Fibroblast of skin of back (primary cell): Measurements from ENCODE around the gene CDK1. TPM values are rescaled to one million over a fixed set of nuclear protein-coding genes. Genes with fewer than 3 reads are reported as not detected.

Experiments used
- DNase-seq: peaks from one replicate; pipeline ENCODE4 v3.0.0-alpha.2; 2013
- polyA plus RNA-seq, 2 experiments: library from polyadenylated mRNA; unstranded; fragments of 120-200 nt; gene quantifications; one replicate each; pipeline ENCODE4 v1.2.1, GENCODE V29; 2013; ENCODE audit not compliant: insufficient read length in 2 of 2

Gene CDK1
- 93.6 TPM for polyA plus RNA-seq (2013, experiment 1 of 2; ENCODE audit: insufficient read length)
- polyA plus RNA-seq (2013, experiment 2 of 2; ENCODE audit: insufficient read length): 13.7 TPM

DNA sequence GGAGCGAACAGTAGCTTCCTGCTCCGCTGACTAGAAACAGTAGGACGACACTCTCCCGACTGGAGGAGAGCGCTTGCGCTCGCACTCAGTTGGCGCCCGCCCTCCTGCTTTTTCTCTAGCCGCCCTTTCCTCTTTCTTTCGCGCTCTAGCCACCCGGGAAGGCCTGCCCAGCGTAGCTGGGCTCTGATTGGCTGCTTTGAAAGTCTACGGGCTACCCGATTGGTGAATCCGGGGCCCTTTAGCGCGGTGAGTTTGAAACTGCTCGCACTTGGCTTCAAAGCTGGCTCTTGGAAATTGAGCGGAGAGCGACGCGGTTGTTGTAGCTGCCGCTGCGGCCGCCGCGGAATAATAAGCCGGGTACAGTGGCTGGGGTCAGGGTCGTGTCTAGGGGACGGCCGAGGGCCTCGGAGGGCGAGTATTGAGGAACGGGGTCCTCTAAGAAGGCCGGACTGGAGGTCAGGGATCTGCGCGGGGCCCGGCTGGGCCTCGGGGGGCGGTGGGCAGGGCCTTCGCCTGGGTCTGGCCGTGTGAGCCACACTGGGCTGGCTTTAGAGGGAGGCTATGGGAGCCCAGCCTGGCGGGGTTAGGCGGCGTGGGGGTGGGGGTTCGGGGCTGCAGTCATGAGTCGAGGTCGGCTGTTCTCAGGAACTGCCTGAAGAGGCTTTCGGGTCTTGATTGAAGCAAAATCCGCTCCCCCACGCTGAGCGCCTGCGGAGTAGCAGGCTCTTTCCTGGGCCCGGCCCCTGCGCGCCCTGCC, at the start of gene CDK1:
TSS of gene CDK1 (plus strand) at position 265 of the 757 bp plus-strand sequence. CDS start 1,688 bp downstream, outside the sequence.
- DNase-seq: peak; percentile 100

DNA sequence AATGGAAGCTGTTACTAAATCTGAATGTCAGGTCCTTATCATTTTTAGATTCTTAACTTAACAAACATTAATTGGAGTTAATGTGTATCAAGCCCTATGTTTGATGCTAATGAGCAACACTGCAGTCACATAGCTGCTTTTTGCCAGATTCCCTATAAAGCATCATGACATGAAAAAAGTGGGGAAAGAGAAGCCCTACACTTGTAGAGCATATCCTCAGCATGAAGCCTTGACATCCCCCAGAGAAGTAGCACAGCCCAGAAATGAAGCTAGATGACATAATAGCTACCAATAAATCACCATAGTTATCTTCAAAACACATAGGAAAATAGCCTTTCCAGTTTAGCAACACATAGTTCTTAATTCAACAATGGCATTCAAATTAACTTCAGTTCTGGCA, 49.2 kb upstream of the CDK1 start:
- DNase-seq: no peak

DNA sequence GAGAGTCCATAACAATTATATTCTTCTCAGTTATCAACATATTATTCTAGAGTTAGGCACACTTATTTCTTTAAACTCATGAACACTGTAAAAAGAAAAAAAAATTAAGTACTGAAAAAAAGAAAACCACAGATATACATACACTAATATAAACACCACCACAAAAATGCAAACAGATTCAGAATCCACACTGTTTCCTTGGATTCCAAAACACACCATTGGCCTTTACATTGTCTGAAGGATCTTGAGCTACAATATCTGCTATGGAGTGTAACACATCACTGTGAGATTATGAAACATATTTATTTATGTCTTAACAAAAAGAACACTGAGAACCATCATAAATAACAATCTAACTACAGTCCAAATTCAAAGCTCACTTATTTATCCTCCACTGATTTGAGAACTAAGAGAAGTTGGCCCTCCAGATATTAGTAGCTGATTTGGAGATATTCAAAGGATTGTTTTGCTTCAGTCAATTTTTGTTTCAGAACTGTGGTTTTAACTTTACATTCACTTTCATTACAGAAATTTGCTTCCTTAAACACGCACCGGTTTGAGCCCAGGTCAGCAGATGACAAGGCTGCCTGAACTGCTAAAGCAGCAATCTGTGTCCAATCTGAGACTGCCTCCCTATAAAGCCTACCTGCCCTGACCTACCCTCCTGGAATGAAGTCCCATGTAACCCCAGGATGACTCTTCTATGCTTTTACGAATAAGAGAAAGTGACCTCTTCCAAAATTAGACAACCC, 47.0 kb upstream of the CDK1 start:
- DNase-seq: no peak

DNA sequence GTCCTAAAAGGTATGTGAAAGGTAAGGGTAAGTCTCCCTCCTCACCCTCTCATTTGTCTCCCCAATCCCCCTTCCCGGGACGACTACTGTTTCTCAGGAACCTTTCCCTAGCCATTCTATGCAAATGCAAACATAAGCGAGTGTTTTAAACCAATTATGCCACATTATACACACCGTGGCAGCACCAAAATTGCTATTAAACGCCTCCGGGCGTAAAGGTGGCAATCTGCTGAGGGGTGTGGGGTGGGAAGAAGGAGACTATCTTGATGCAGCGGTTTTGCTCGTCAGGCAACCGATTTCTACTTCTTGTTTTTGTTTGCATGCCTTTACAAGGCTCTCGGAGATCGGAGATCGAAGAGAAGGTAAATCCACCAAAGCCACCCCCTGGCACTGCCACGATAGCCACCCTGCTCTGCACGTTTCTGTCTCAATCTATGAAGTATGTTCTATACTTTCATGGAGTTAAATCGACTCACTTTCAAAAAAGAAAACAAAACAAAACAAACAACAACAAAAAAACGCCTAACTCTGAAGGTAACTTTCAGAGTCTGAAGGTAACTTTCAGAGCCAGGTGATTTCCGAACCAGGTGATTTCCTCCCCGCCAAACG, 46.0 kb upstream of the CDK1 start:
- no peak for DNase-seq

DNA sequence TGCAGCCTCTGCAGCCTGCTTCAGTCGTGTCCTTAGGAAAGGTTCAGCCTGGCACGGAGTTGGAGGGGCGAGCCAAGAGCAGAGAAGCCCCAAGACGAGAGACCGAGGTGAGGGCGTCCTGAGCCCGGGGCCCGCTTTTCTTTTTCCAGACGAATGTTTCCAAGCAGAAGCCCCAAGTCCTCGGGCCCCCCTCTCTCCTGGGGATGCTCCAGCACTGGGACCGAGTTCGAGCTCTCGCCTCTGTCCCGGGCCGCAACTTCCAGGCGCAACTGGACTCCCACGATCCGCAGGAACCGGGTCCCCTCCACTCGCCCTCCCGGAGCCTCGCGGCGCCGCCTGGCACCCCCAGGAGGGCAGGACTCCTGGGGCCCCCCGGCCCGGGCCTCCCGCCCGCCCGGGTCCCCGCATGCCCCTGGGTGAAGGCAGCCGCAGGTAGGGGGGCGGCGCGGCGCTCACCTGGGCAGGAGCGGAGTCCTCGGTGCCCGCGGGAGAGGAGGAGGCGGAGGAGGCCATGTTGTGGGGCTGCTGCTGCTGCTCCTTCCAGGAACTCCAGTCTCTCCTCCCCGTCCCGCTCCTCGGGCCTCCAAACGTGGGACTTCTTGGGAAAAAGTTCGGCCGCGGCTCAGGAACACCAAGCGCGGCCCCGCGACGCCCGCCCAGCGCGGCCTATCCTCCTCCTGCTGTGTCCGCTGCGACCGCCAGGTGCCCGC, 45.3 kb upstream of the CDK1 start:
- DNase-seq: no peak

DNA sequence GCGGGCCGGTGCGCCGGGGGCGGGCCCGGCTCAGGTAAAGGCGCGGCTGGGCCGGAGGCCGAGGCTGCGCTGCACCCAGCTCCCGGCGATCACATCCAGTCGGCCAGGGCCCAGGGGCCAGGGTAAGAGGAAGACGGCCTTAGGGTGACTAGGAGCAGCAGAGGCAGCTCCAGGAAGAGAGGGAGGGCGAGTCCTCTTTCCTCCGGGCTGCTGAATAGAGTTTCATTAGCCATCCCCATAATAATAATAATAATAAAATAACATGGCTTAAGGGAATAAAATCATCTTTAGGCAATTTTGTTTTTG, 44.8 kb upstream of the CDK1 start:
- no peak for DNase-seq

DNA sequence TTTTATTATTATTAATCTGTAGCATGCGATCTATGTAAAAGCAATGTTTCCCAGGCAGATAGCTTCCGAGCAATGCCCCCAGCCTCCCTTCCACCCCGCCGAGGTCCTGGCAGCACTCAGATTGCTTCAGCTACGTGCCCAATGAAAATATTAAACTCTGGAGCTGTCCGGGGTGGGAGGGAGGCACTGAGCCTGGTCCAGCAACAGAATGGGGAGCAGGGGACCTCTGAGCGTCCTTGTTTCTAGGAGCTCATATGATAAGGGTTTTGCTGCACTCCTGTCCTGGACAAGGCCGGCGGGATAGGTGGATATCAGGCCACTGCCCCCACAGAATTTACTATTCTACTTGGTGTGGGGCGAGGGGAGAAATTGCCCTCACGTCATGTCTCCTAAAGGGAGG, 44.5 kb upstream of the CDK1 start:
- DNase-seq: no peak

DNA sequence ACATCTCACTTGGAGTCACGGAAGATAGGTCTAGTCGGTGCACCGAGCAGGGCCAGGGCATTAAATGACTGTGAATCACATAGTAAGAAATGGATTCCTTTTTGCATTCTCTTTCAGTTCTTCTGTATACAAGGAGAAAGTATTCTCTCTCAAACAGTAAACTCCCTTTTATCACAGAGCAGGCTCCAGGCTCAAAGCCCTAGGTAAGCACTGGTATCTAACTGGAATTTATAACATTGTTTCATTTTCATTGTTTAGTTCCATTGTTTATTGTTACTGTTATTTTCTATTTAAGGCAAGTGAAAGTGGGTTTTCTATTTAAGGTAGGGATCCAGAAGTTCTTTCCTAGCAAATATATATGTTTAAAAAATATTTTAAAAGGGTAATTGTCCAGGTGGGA, 44.1 kb upstream of the CDK1 start:
- DNase-seq: no peak

DNA sequence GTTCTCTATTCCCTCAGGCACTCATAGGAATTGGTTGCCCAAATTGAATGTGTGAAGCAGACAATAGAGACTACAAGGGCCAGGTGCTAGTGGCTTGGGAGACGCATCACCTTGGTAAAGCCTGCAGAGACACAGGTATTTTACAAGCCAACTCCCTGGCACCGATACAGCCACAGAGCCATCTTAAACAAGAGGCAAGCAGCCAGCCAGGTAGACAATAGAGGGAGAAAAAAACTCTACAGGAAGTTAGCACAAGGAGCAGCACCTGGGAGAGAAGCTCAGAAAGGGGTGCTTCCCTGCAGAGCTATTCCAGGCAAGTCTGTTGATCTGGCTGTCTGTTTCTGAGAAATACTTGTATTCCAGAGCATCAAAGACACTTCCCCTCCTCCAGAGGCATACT, 43.0 kb upstream of the CDK1 start:
- no peak for DNase-seq

DNA sequence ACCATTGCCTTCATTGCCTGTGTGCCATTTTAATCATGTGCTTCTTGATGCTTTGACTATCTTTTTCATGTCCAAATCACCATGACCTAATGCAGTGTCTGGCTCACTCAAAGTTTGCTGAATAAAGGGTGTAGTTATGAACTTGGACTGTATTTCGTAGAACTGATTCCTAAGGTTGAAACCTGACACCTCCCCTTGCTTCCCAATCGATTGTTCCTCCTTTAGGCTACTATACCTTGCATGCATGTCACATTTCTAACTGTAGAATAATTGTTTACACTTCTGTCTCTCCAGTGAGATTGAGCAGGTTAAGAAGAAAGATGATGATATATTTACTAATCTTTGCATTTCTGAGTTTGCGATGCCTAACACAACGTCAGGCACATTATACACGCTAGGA, 41.0 kb upstream of the CDK1 start:
- DNase-seq: no peak

DNA sequence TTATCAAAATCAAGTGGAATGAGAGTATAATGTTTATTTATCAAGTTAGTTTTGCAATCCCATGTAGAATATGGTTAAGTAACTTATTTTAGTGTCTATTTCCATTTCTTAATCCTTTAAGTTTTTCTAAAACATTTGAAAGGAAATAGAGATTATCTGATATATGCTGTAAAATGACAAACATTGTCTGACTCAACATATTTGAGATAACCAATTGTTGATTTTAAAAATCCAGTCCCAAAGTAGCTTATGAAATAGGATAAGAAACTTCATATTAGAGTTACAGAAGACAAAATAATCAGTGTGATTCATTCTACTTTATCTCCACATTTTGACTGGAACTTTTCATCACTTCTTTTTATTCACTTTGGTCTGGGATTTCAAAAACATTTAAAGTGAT, 38.7 kb upstream of the CDK1 start:
- peak; percentile 81 for DNase-seq

DNA sequence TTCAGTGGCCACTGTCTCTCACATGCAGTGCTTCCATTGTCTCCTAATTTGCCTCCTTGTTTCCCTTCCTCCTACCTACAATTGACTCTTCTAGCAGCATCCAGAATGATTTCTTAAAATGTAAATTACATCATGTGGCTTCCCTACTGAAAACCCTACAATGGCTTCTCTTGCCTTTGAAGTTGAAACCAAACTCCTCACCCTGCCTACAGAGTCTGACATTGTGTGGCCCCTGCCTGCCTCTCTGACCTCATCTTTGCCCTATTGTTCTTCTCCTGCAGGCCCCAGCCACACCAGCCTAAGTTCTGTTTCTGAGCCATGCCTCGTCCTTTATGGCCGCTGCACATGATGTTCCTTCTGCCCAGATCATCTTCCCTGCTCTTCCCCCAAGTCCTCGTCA, 35.8 kb upstream of the CDK1 start:
- no peak for DNase-seq

DNA sequence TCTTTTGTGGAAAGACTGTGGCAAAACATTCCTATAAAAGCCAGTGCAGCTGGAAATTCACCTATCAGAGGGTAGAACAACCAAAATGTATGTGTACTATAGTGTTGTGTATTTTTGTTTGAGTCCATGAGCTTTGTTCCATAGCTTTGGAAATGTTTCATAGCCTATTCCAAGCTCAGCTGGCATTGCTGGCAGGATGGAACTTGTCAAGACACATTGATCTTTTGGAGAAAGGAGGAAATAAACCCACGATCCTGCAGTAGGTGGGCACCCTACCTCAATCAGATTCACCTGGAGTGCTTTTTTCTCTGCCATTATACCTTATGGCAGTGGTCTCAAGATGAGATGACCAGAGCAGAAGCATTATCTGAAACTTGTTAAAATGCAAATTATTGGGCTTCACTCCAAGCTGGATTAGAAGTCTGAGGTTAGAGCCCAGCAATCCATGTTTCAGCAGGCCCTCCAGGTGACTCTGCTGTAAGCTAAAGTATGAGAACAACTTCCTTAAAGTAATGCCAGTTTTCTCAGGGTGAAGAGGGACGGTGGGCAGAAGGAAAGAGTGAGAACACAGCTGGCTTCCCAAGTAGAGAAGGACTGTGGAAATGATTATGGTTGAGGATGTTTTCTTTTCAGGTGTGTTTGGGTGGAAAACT, 30.3 kb upstream of the CDK1 start:
- DNase-seq: no peak

DNA sequence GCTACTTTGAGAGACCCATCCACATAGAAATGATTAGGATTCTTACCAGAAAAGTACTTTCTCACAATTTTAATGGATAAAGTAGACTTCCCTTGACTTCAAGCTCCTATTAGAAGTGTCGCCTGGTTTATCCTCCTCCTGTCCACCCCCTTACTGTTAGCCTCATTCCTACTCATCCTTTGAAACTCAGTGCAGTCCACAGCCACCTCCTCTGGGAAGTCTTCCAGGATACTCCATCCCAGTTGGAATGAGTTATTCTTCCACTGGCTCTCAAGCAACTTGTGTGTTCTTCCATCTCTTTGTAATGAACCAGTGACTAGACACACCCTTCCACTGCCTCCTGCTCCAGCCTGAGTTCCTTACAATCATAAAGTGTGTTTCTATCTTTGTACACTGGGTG, 25.1 kb upstream of the CDK1 start:
- no peak for DNase-seq

DNA sequence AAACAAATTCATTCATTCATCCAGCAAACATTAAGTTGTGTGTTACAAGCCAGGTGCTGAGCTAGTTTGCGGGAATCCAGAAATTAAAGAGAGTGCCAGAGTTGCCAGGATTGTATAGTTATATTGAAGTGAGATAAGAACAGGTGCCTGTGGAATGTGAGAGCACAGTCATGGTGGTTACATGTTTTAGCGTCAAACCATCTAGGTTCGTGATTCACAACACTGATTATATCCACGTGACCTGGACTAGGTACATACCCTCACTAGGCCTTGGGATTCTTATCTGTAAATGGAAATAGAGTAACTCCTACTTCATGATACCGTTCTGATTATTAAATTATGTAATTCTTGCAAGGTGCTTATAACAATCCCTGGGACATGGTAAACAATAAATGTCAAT, 24.5 kb upstream of the CDK1 start:
- no peak for DNase-seq

DNA sequence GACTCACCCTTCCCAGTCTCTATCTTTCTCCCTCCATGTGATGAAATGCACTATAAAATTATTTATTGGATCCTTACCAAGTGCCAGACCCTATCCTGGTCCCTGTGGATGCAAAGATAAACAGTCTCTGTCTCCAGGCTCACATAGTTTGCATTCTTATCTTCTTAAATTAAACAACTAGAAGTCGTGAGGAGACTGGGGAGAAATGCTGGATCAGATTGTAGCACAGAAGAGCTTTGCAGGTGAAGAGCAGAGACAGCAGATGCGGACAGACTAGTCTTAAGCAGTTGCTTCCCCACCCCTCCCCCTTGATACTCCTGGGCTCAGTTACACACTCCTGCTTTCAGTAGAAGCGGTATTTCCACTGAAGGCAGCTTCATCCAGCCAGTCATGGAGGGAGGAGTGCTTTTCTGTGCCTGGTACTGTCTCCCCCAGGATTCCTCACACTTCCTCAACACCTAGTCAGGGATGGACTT, 20.8 kb upstream of the CDK1 start:
- DNase-seq: peak; percentile 73

DNA sequence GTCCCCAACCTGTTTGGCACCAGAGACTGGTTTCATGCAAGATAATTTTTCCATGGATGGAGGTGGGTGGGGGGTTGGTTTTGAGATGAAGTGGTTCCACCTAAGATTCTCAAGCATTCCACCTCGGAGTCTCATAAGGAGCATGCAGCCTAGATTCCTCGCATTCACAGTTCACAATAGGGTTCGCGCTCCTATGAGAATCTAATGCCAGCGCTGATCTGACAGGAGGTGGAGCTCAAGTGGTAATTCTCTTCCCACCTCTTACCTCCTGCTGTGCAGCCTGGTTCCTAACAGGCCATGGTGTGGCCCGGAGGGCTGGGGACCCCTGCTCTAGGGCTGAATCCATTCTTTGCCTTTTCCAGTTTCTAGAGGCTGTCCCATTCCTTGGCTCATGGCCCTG, 19.1 kb upstream of the CDK1 start:
- no peak for DNase-seq

DNA sequence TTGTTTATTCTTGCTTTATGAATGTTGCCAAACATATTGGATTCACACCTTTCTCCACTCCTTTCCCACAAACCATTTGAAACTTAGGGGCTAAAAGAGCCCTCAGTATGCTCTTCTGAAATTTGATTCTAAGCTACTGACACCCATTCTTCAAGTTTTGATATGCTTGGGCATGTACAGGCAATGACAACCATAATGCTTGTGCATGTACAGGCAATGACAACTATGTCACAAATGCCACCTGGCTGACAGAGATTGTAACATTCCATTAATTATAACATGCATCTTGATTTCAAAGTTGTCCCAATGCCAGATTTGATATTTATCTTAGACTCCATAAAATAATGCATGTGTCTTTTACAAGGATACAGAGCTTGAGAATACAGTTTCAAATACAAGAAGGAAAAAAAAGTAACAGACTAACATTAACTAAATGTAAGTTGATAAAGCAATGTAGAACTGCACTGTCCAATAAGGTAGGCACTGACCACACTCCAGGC, 17.5 kb upstream of the CDK1 start:
- no peak for DNase-seq

DNA sequence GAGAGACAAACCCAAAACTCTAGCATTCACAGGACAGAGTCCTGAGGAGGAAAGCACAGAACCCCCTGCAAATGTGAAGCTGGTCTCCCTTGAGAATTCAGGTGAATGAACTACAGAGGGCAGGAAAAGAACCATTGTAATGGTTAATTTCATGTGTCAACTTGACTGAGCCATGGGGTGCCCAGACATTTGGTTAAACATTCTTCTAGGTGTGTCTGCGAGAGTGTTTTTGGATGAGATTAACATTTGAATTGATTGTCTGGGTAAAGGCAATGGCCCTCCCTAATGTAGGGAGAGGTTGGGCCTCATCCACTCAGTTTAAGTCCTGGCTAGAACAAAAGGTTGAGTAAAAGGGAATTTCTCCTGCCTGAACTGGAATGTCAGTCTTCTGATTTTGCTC, 15.7 kb upstream of the CDK1 start:
- no peak for DNase-seq

DNA sequence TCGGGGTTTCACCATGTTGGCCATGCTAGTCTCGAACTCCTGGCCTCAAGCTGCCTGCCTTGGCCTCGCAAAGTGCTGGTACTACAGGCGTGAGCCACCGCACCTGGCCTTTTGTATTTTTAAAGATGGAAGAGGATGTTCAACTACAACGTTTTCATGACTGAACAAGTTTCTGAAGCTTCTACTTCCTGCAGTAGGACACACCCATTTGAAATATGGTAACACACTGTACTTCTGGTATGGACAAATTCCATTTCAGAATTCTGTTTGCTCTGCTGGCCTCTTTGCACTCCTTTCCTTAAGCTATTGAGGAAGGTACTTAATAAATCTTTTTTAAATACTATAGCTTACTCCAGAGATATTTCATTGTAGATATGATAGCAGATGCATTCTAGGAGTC, 10.9 kb upstream of the CDK1 start:
- DNase-seq: no peak

DNA sequence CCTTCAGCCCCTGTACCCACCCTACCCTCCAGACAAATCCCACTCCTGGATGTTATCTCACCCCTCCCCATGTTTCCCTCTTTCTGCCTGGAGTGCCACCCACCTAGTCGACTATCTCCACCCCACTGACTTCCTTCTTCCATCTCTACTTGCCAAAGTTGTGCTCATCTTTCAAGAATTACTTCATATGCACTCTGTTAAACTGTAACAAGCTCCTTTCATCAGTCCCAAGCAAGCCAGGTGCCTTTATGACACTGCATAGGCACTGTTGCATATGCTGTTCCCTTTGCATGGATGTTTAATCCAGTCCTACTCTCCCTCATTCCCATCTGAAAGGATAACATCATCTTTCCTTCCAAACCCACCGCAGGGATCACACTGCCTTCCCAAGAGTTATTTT, 8.9 kb upstream of the CDK1 start:
- no peak for DNase-seq

DNA sequence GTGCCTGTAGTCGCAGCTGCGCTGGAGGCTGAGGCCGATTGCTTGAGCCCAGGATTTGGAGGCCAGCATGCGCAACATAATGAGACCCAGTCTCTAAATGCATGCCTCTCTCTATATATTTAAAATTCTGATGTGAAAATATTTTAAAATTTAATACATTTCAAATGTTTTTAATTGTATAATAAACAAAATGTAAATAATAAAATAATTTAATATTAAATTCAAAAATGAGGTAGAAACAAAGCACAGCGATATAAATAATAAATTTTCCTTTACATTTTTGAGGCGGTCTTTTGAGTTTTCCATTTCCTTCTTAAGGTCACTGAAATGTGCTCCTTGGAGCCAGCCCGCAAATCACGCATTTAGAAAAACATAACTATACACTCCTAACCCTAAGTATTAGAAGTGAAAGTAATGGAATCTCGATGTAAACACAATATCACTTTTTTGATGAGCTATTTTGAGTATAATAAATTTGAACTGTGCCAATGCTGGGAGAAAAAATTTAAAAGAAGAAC, 523 bp upstream of the CDK1 start:
- no peak for DNase-seq
